Measurements from ENCODE around the gene VASP. TPM values are rescaled to one million over a fixed set of nuclear protein-coding genes. Genes with fewer than 3 reads are reported as not detected.

VASP gene
- total and polyA plus RNA-seq, 9 of the 15 experiments (the other 6 are each of a cell fraction or from before 2014, with no cell fraction given): 16.7 to 261 (median 112) TPM

DNA sequence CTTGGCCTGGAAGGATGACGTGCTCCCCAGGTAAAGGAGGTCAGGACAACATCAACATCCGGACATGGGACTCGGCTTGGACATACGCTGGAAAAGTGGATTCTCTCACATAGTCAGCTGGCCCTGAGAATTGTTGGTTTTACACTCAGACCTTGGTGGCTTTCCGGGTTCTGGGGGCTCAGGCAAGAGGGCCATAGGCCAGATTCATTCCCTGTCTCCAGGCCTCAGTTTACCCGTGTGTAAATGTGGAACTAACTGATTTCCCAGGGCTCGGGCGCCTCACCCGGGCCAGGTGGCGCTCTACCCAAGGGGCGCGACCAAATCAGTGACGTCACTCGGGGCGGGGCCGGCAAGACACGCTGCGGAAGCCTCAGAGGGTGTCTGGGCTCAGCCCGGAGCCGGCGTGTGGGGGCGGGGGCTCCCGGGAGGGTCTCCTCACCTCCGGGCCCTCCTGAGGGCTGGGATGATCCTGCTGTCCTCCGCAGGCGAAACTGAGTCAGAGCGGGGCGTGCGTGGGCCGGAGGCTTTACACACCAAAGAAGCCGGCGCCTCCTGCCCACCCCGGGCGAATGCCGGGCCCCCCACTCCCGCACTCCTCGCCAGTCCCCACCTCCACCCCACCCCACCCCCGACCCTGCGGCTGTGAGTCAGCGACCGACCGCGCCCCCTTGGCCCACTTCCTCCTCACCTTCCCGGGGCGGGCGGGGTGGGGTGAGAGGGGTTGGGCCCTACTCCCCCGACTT lies 862 bp upstream of the VASP start (continued):
- no peak for TF ChIP-seq MEIS2 (IDR thresholded peaks at IDR 0.05; ENCODE audit: partially characterized antibody)
- peak; percentile 84 for TF ChIP-seq TAF1 (IDR thresholded peaks at IDR 0.05; ENCODE audit: control insufficient read depth, extremely low read depth, insufficient read depth, low read length, severe bottlenecking)
- TF ChIP-seq RBM34 (IDR thresholded peaks at IDR 0.05; ENCODE audit: borderline replicate concordance, insufficient read depth, low read length): no peak
- TF ChIP-seq, protein P1, sequence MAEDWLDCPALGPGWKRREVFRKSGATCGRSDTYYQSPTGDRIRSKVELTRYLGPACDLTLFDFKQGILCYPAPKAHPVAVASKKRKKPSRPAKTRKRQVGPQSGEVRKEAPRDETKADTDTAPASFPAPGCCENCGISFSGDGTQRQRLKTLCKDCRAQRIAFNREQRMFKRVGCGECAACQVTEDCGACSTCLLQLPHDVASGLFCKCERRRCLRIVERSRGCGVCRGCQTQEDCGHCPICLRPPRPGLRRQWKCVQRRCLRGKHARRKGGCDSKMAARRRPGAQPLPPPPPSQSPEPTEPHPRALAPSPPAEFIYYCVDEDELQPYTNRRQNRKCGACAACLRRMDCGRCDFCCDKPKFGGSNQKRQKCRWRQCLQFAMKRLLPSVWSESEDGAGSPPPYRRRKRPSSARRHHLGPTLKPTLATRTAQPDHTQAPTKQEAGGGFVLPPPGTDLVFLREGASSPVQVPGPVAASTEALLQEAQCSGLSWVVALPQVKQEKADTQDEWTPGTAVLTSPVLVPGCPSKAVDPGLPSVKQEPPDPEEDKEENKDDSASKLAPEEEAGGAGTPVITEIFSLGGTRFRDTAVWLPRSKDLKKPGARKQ (CRISPR knock-in tag; IDR thresholded peaks at IDR 0.05): no peak
- peak; percentile 51 for TF ChIP-seq NCOR1 (IDR thresholded peaks at IDR 0.05)
- no peak for TF ChIP-seq CAMTA2 (CRISPR knock-in tag; conservative IDR thresholded peaks at IDR 0.05)
- no peak for TF ChIP-seq MAFK (IDR thresholded peaks at IDR 0.05; ENCODE audit: low read length)
- TF ChIP-seq, protein P2, sequence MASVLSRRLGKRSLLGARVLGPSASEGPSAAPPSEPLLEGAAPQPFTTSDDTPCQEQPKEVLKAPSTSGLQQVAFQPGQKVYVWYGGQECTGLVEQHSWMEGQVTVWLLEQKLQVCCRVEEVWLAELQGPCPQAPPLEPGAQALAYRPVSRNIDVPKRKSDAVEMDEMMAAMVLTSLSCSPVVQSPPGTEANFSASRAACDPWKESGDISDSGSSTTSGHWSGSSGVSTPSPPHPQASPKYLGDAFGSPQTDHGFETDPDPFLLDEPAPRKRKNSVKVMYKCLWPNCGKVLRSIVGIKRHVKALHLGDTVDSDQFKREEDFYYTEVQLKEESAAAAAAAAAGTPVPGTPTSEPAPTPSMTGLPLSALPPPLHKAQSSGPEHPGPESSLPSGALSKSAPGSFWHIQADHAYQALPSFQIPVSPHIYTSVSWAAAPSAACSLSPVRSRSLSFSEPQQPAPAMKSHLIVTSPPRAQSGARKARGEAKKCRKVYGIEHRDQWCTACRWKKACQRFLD (CRISPR knock-in tag; IDR thresholded peaks at IDR 0.05): peak; percentile 72
- TF ChIP-seq, protein P3, sequence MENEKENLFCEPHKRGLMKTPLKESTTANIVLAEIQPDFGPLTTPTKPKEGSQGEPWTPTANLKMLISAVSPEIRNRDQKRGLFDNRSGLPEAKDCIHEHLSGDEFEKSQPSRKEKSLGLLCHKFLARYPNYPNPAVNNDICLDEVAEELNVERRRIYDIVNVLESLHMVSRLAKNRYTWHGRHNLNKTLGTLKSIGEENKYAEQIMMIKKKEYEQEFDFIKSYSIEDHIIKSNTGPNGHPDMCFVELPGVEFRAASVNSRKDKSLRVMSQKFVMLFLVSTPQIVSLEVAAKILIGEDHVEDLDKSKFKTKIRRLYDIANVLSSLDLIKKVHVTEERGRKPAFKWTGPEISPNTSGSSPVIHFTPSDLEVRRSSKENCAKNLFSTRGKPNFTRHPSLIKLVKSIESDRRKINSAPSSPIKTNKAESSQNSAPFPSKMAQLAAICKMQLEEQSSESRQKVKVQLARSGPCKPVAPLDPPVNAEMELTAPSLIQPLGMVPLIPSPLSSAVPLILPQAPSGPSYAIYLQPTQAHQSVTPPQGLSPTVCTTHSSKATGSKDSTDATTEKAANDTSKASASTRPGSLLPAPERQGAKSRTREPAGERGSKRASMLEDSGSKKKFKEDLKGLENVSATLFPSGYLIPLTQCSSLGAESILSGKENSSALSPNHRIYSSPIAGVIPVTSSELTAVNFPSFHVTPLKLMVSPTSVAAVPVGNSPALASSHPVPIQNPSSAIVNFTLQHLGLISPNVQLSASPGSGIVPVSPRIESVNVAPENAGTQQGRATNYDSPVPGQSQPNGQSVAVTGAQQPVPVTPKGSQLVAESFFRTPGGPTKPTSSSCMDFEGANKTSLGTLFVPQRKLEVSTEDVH (IDR thresholded peaks at IDR 0.05; ENCODE audit: low read depth, partially characterized antibody): peak; percentile 39
- peak; percentile 98 for TF ChIP-seq FOSL1 (tag; conservative IDR thresholded peaks at IDR 0.05)
- 0 out of 2 replicates have a peak, but pooled peaks have one; percentile 43 for TF ChIP-seq DMBX1 (CRISPR knock-in tag; IDR thresholded peaks at IDR 0.05; ENCODE audit: borderline replicate concordance)
- TF ChIP-seq, protein P4, sequence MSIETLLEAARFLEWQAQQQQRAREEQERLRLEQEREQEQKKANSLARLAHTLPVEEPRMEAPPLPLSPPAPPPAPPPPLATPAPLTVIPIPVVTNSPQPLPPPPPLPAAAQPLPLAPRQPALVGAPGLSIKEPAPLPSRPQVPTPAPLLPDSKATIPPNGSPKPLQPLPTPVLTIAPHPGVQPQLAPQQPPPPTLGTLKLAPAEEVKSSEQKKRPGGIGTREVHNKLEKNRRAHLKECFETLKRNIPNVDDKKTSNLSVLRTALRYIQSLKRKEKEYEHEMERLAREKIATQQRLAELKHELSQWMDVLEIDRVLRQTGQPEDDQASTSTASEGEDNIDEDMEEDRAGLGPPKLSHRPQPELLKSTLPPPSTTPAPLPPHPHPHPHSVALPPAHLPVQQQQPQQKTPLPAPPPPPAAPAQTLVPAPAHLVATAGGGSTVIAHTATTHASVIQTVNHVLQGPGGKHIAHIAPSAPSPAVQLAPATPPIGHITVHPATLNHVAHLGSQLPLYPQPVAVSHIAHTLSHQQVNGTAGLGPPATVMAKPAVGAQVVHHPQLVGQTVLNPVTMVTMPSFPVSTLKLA (conservative IDR thresholded peaks at IDR 0.05): peak; percentile 93 to 96
- 0 out of 2 replicates have a peak, but pooled peaks have one; percentile 50 for TF ChIP-seq NR2C1 (IDR thresholded peaks at IDR 0.05)
- TF ChIP-seq NR2C1 (tag; IDR thresholded peaks at IDR 0.05): no peak; the same call in none of the 2 replicates

Data from K562 (cell line).